GM21528 (cell line): ENCODE results near the gene S1PR2.
A peak's percentile ranks its signal among the peaks of the same experiment; 100 is the strongest.
"Not testable (repeated sequence)": the region's sequence is repeated elsewhere in the genome, so short reads cannot be mapped to it uniquely, and the experiment has no call there.

Experiments used
- ATAC-seq: cut with Tn5 transposase; IDR thresholded peaks from one replicate; pipeline ENCODE4 v1.9.1; 2021; ENCODE audit warnings: mild to moderate bottlenecking, moderate library complexity; ENCODE audit not compliant: unreplicated experiment, low FRiP score

S1PR2 gene

GRCh38 chr19:10194500-10195198, 36.5 kb downstream of the S1PR2 start, which contains the start of gene DNMT1:
DNMT1 (minus strand) TSS chr19:10194953; CDS start chr19:10194899, 54 bp downstream.
- peak; percentile 75 for ATAC-seq

- peak; percentile 22 for ATAC-seq
Observed at GRCh38 chr19:10193790-10194499, 37.2 kb downstream of the S1PR2 start.

GRCh38 chr19:10192922-10193321, 38.2 kb downstream of the S1PR2 start:
- no peak for ATAC-seq

- no peak for ATAC-seq
Observed at GRCh38 chr19:10191347-10191746, 39.8 kb downstream of the S1PR2 start.

- ATAC-seq = no peak
Observed at GRCh38 chr19:10190026-10190425, 41.1 kb downstream of the S1PR2 start.

GRCh38 chr19:10189616-10190015, 41.5 kb downstream of the S1PR2 start:
- no peak for ATAC-seq

- ATAC-seq = no peak
Observed at GRCh38 chr19:10187315-10187714, 43.8 kb downstream of the S1PR2 start.

GRCh38 chr19:10184636-10185035, 46.5 kb downstream of the S1PR2 start:
- ATAC-seq = no peak

GRCh38 chr19:10183926-10184325, 47.2 kb downstream of the S1PR2 start:
- no peak for ATAC-seq

GRCh38 chr19:10182847-10183246, 48.3 kb downstream of the S1PR2 start:
- ATAC-seq = no peak

GRCh38 chr19:10182076-10182475, 49.1 kb downstream of the S1PR2 start:
- ATAC-seq = no peak

GRCh38 chr19:10180459-10180858, 50.7 kb downstream of the S1PR2 start:
- ATAC-seq = no peak

- ATAC-seq = not testable (repeated sequence)
Observed at GRCh38 chr19:10180024-10180423, 51.1 kb downstream of the S1PR2 start.

- ATAC-seq = no peak
Observed at GRCh38 chr19:10173527-10173926, 57.6 kb downstream of the S1PR2 start.
